ENCODE data around the gene LRRC52. TPM values are rescaled to one million over a fixed set of nuclear protein-coding genes. Genes with fewer than 3 reads are reported as not detected.

The LRRC52 gene
- total and polyA plus RNA-seq, 9 of the 15 experiments (the other 6 are each of a cell fraction or from before 2014, with no cell fraction given) = not detected

GRCh38 chr1:165595246-165595938, 51.6 kb downstream of the LRRC52 start:
- no peak for FAIRE-seq
- no peaks in the 10 kb centered on the region for H4K20me1 ChIP-seq (replicated peaks; ENCODE audit: control insufficient read depth, insufficient read depth, low read length)
- BruUV-seq (replicated peaks) = no TSS peak
- no peaks in the 10 kb centered on the region for H3K79me2 ChIP-seq (ENCODE audit: control insufficient read depth, insufficient read depth, low read length)
- no peak overlapping the region for H3K4me2 ChIP-seq (ENCODE audit: insufficient read depth, low read length)
- CTCF ChIA-PET (ENCODE audit: low intra/inter-chr PET ratio) = no interaction called here
- TF ChIP-seq ZBTB9 (CRISPR knock-in tag; IDR thresholded peaks at IDR 0.05) = no peak
- peak; percentile 60 for TF ChIP-seq MEIS2 (IDR thresholded peaks at IDR 0.05; ENCODE audit: partially characterized antibody)
- POLR2A ChIA-PET = interaction anchor here (2.3 kb wide), 1 partner anchor 15 kb away, joined by 4 read pairs; no protein-coding TSS in a partner anchor
- no peaks in the 10 kb centered on the region for H3K9me3 ChIP-seq (replicated peaks; ENCODE audit: control insufficient read depth, insufficient read depth, low read depth, low read length)
- no peak for DNase-seq (ENCODE audit: extremely low read depth in 1 of 4, low spot score in 3 of 4)
- WGBS (ENCODE audit: insufficient coverage, low coverage, missing lambda C conversion rate) = 0% methylated on average over 1 of the region's 1 CpG
- H3K27me3 ChIP-seq (ENCODE audit: control insufficient read depth in 2 of 2, insufficient read depth in 2 of 2, low read length in 2 of 2) = 0 out of 5 replicates have a peak, but pooled peaks cover 2 to 4% of the 10 kb centered on the region in 2 experiments
- H3K4me3 ChIP-seq = no peak overlapping the region
- H3K9me1 ChIP-seq (ENCODE audit: control insufficient read depth, insufficient read depth, low read length) = no peaks in the 10 kb centered on the region
- peaks cover 3 to 7% of the 10 kb centered on the region in 2 experiments; a peak in 4 of 5 replicates for H3K4me1 ChIP-seq (replicated peaks in 1 of 2; ENCODE audit: control insufficient read depth in 2 of 2, insufficient read depth in 2 of 2, low read length in 2 of 2)
- no peaks in the 10 kb centered on the region for H3K36me3 ChIP-seq (ENCODE audit: control insufficient read depth, insufficient read depth, low read length)
- intact Hi-C loops (cut with micrococcal nuclease) (no loop called here), in situ Hi-C loops (cut with MboI) (loop anchor here (5.0 to 25.0 kb wide), 2 partner anchors 203 to 458 kb away; no protein-coding TSS in a partner anchor)
- no peak overlapping the region for H3K27ac ChIP-seq (ENCODE audit: extremely low read depth, low read depth, low read length)
- no peak overlapping the region for H2AFZ ChIP-seq (ENCODE audit: low read depth, low read length)
- ATAC-seq = no peak
- H3K9ac ChIP-seq (ENCODE audit: insufficient read depth in 1 of 2, low read depth in 2 of 2, low read length in 2 of 2) = no peak overlapping the region
